Aorta (tissue), 5 donors: ENCODE results near the gene IMP3. TPM values are rescaled to one million over a fixed set of nuclear protein-coding genes. Genes with fewer than 3 reads are reported as not detected.

Experiments
- ATAC-seq: fragments of 200-7000 bp; cut with Tn5 transposase; one replicate; pipeline ENCODE4 v1.9.1; 2022; ENCODE audit warnings: moderate library complexity; ENCODE audit not compliant: low FRiP score
- DNase-seq, 2 donors: peaks; one replicate each; pipeline ENCODE4 v3.0.0-alpha.2; 2020
- H3K27ac ChIP-seq, 2 donors: one replicate each; pipeline ENCODE4 v1.5.1; 2013; ENCODE audit warnings: low read length in 2 of 2, mild to moderate bottlenecking in 2 of 2, moderate library complexity in 2 of 2, control low read depth in 1 of 2, inconsistent platforms in 1 of 2, low read depth in 1 of 2
- H3K27me3 ChIP-seq, 2 donors: one replicate each; pipeline ENCODE4 v1.6.1; 2013; ENCODE audit warnings: control low read depth in 1 of 2, low read length in 1 of 2, mild to moderate bottlenecking in 1 of 2, moderate library complexity in 1 of 2; ENCODE audit not compliant: insufficient read depth in 2 of 2, control insufficient read depth in 1 of 2
- H3K36me3 ChIP-seq, 2 donors: one replicate each; pipeline ENCODE4 v1.6.1; 2013; ENCODE audit warnings: control low read depth in 1 of 2, low read length in 1 of 2, mild to moderate bottlenecking in 1 of 2; ENCODE audit not compliant: insufficient read depth in 2 of 2, control insufficient read depth in 1 of 2
- H3K4me1 ChIP-seq, 2 donors: one replicate each; pipeline ENCODE4 v1.6.1; 2013; ENCODE audit warnings: low read length in 2 of 2, control low read depth in 1 of 2, mild to moderate bottlenecking in 1 of 2, moderate library complexity in 1 of 2; ENCODE audit not compliant: insufficient read depth in 2 of 2, control insufficient read depth in 1 of 2
- H3K4me3 ChIP-seq, 2 donors: one replicate each; pipeline ENCODE4 v1.5.1; 2013; ENCODE audit warnings: low read length in 2 of 2, control low read depth in 1 of 2, mild to moderate bottlenecking in 1 of 2
- H3K9me3 ChIP-seq: one replicate; pipeline ENCODE4 v1.6.1; 2013; ENCODE audit warnings: mild to moderate bottlenecking, low read length; ENCODE audit not compliant: control insufficient read depth
- WGBS, 2 donors: extraction: QIAGEN DNeasy Blood & Tissue Kit; methylation state at CpG; one replicate each; pipeline ENCODE4 v1.1.7; 2013; 5-methylcytosine and 5-hydroxymethylcytosine counted together
- intact Hi-C, 2 donors: fragments of 100-400 bp; cut with DNase I; formaldehyde crosslinking; loops; one replicate each; pipeline versions ENCODE4 v1.14.2 to v1.15.0; 2022
- polyA plus RNA-seq, 2 donors: library from polyadenylated mRNA; stranded (reverse); fragments of 200-250 nt; gene quantifications; one replicate each; pipeline ENCODE4 v1.2.3, GENCODE V29; 2013
- total RNA-seq, 2 donors: library from RNA; stranded (reverse); fragmentation: NEBNext Ultra II Directional; extraction: Animal tissue kit (Norgen Biotek cat#: 25700); gene quantifications; one replicate each; pipeline ENCODE4 v1.2.1, GENCODE V29; 2021
- donor health status: healthy with polysubstance abuse.
- donor health status: Bipolar disorder and iron deficiency.
- donor health status: DM: no; HTN: no; CAD: no.
- donor health status: DM: no; HTN: no; CAD: no.
- donor health status: DM: yes; HTN: yes; CAD: no.

Gene IMP3
- total and polyA plus RNA-seq, 4 donors, result 35.2 to 47.0 (median 42.4) TPM

DNA sequence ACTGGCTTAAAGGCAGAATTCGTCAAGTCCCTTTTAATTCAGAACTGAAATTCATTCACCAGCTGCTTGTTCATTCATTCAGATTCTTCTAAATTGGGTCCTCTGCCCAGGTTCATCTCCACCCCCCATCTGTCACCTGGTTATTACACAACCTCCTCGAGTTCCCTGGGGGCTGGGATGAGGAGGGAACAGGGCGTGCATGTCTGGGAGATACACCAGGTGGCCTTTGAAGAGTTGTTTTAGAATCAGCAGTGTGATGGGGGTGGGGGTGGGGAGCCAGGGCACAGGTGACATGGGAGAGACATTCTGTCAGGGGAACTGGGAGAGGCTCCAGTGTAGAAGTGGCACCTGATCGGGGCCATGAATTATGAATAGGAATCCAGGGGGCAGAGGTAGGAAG lies 15.9 kb upstream of the IMP3 start:
- H3K27ac ChIP-seq, result no peak overlapping the region
- 70 to 72% methylated on average over 4 of the region's 4 CpGs for WGBS, 2 donors
- intact Hi-C loops, result no loop called here
- H3K27me3 ChIP-seq, result no peaks in the 10 kb centered on the region
- peaks cover 0 to 3% of the 10 kb centered on the region in 2 donors for H3K4me1 ChIP-seq
- no peak overlapping the region for H3K4me3 ChIP-seq
- H3K36me3 ChIP-seq, result peaks cover 0 to 6% of the 10 kb centered on the region in 2 donors
- no peaks in the 10 kb centered on the region for H3K9me3 ChIP-seq
- no peak for ATAC-seq
- DNase-seq, result no peak

GRCh38 chr15:75654201-75654907 lies 14.3 kb upstream of the IMP3 start:
- peaks cover 0 to 3% of the 10 kb centered on the region in 2 donors for H3K4me1 ChIP-seq
- no peak for DNase-seq
- peaks cover 0 to 6% of the 10 kb centered on the region in 2 donors for H3K36me3 ChIP-seq
- ATAC-seq, result no peak
- no peaks in the 10 kb centered on the region for H3K27me3 ChIP-seq
- H3K9me3 ChIP-seq, result no peaks in the 10 kb centered on the region
- 55 to 67% methylated on average over 4 of the region's 4 CpGs for WGBS, 2 donors
- intact Hi-C loops, result no loop called here
- H3K4me3 ChIP-seq, result no peak overlapping the region
- H3K27ac ChIP-seq, result no peak overlapping the region

- WGBS, 2 donors, result 40 to 43% methylated on average over 16 of the region's 16 CpGs
- H3K36me3 ChIP-seq, result peaks cover 0 to 6% of the 10 kb centered on the region in 2 donors
- no peak overlapping the region for H3K4me3 ChIP-seq
- no peak for DNase-seq
- ATAC-seq, result no peak
- no peaks in the 10 kb centered on the region for H3K4me1 ChIP-seq
- H3K9me3 ChIP-seq, result no peaks in the 10 kb centered on the region
- H3K27ac ChIP-seq, result peak overlapping the region in 1 of 2 donors; percentile 3
- no peaks in the 10 kb centered on the region for H3K27me3 ChIP-seq
- intact Hi-C loops, result no loop called here
Observed at GRCh38 chr15:75653347-75653913, 13.4 kb upstream of the IMP3 start.

DNA sequence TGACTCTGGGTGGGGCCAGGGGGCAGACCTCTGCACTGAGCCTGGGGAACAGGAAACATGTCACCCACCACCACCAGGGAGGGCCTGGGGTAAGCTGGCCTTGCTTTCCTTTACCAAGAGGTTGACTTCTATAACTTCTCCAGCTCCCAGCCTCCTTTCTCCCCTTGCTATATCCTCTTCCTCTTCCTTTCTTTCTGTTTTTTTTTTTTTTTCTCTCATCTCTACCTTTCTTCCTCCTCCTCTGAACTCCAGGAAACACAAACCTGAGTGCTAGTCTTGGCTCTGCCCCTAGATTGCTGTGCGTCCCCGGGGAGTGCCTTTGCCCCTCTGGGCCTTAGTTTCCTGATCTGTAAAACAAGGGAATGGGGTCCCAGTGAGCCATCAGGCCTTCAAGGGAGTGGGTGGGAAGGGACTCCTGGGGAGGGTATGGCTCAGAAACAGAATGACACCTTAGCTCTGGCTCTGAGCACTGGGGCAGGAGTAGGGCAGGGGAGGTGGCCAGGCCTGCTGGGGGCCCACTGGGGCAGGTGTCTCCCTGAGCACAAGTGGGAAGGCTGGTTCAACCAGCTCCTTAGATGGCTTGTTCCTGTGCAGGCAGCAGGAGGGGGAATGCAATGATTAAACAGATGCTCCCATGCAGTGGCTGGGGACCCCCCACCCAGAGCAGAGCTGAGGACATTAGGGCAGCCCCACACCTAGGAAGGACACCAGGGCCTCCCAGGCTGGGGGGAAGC lies 12.0 kb upstream of the IMP3 start:
- Histone ChIP-seq H3K9me3 (no peaks in the 10 kb centered on the region), H3K36me3 (no peaks in the 10 kb centered on the region), H3K4me1 (no peaks in the 10 kb centered on the region), H3K4me3 (peak overlapping the region in 1 of 2 donors; percentile 35), H3K27ac (peak overlapping the region in 1 of 2 donors; percentile 9), H3K27me3 (no peaks in the 10 kb centered on the region)
- WGBS, 2 donors, result 25 to 32% methylated on average over 2 of the region's 2 CpGs
- DNase-seq, result no peak
- intact Hi-C loops, result no loop called here
- no peak for ATAC-seq

GRCh38 chr15:75650908-75651809 lies 11.1 kb upstream of the IMP3 start:
- Histone ChIP-seq H3K4me3 (peak overlapping the region in 1 of 2 donors; percentile 35), H3K27ac (peak overlapping the region in 1 of 2 donors; percentile 8), H3K27me3 (no peaks in the 10 kb centered on the region), H3K4me1 (no peaks in the 10 kb centered on the region), H3K36me3 (no peaks in the 10 kb centered on the region), H3K9me3 (no peaks in the 10 kb centered on the region)
- peak in 1 of 2 donors; percentile 85 for DNase-seq
- no peak for ATAC-seq
- WGBS, 2 donors, result 14 to 16% methylated on average over 9 of the region's 9 CpGs
- intact Hi-C loops, result no loop called here

DNA sequence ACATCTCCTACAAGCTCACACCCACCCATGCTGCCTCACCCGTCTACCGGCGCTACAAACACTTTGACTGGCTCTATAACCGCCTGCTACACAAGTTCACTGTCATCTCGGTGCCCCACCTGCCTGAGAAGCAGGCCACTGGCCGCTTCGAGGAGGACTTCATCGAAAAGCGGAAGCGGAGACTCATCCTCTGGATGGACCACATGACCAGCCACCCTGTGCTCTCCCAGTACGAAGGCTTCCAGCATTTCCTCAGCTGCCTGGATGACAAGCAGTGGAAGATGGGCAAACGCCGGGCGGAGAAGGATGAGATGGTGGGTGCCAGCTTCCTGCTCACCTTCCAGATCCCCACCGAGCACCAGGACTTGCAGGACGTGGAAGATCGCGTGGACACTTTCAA lies 9.8 kb upstream of the IMP3 start:
- no peak for DNase-seq
- H3K27ac ChIP-seq, result peak overlapping the region in 1 of 2 donors; percentile 97
- intact Hi-C loops, result no loop called here

GRCh38 chr15:75649045-75649761 lies 9.2 kb upstream of the IMP3 start:
- H3K27ac ChIP-seq, result peak overlapping the region in 1 of 2 donors; percentile 97
- no peaks in the 10 kb centered on the region for H3K27me3 ChIP-seq
- no peaks in the 10 kb centered on the region for H3K36me3 ChIP-seq
- intact Hi-C loops, result no loop called here
- 52 to 53% methylated on average over 19 of the region's 19 CpGs for WGBS, 2 donors
- no peaks in the 10 kb centered on the region for H3K9me3 ChIP-seq
- no peaks in the 10 kb centered on the region for H3K4me1 ChIP-seq
- DNase-seq (no peak), ATAC-seq (no peak)
- peak overlapping the region; percentile 77 to 79 for H3K4me3 ChIP-seq

More for the DNA sequence above, 9.8 kb upstream of the IMP3 start:
- Histone ChIP-seq H3K27me3 (no peaks in the 10 kb centered on the region), H3K36me3 (no peaks in the 10 kb centered on the region), H3K9me3 (no peaks in the 10 kb centered on the region), H3K4me3 (peak overlapping the region in 1 of 2 donors; percentile 35), H3K4me1 (no peaks in the 10 kb centered on the region)
- WGBS, 2 donors, result 85 to 86% methylated on average over 18 of the region's 18 CpGs
- no peak for ATAC-seq
